B cell (primary cell): ENCODE data around the gene ARHGAP40. TPM values are rescaled to one million over a fixed set of nuclear protein-coding genes. Genes with fewer than 3 reads are reported as not detected.

Experiments used
- ATAC-seq: fragments of 200-7000 bp; cut with Tn5 transposase; one replicate; pipeline ENCODE4 v1.10.0; 2021; ENCODE audit warnings: low read depth, mild to moderate bottlenecking, moderate number of reproducible peaks, moderate library complexity
- CTCF ChIA-PET: fragments of 350-600 bp; sonication (Branson Sonifier 250); formaldehyde crosslinking; loops from one replicate; lab custom pipeline; 2021; ENCODE audit warnings: antibody characterized with exemption, inconsistent platforms; lab: Charles Lee
- POLR2A ChIA-PET: fragments of 350-600 bp; sonication (Branson Sonifier 250); formaldehyde crosslinking; loops from one replicate; lab custom pipeline; 2021; ENCODE audit warnings: antibody characterized with exemption; lab: Charles Lee
- DNase-seq: peaks from one replicate; pipeline ENCODE4 v3.0.0; 2013
- H2AFZ ChIP-seq: 2 replicates; pipeline ENCODE4 v1.6.1; 2012; ENCODE audit warnings: mild to moderate bottlenecking, low read depth, low read length; ENCODE audit not compliant: insufficient read depth, poor library complexity, severe bottlenecking
- H3K27ac ChIP-seq, 2 donors: 1 replicate in 1 of 2; 2 replicates in 1 of 2; pipeline ENCODE4 v1.5.1; 2012 to 2013; ENCODE audit warnings: low read length in 2 of 2, mild to moderate bottlenecking in 2 of 2, moderate library complexity in 1 of 2
- H3K27me3 ChIP-seq, 4 experiments: fragments of 200-600 bp in 1 of 4; sonication (generic) in 1 of 4; replicated peaks in 1 of 4; 1 replicate in 2 of 4; 2 replicates in 2 of 4; pipeline versions ENCODE4 v1.6.1 to v1.7.0; 2013 to 2016; ENCODE audit warnings: low read length in 3 of 4, mild to moderate bottlenecking in 2 of 4, mixed read lengths in 1 of 4, moderate library complexity in 1 of 4; ENCODE audit not compliant: insufficient read depth in 4 of 4, control insufficient read depth in 3 of 4; ENCODE audit errors: control extremely low read depth in 1 of 4
- H3K36me3 ChIP-seq, 2 experiments: replicated peaks in 1 of 2; 1 replicate in 1 of 2; 2 replicates in 1 of 2; pipeline versions ENCODE4 v1.6.1 to v1.7.1; 2013; ENCODE audit warnings: low read length in 1 of 2; ENCODE audit not compliant: insufficient read depth in 2 of 2, control insufficient read depth in 1 of 2; ENCODE audit errors: control extremely low read depth in 1 of 2, extremely low read depth in 1 of 2
- H3K4me1 ChIP-seq, 2 donors: fragments of 200-600 bp in 1 of 2; sonication (generic) in 1 of 2; 1 replicate in 1 of 2; 2 replicates in 1 of 2; pipeline versions ENCODE4 v1.5.1 to v1.6.1; 2013 to 2017; ENCODE audit warnings: low read length in 2 of 2; ENCODE audit not compliant: control insufficient read depth in 2 of 2, insufficient read depth in 2 of 2
- H3K4me2 ChIP-seq: replicated peaks from 2 replicates; pipeline ENCODE3; 2012; ENCODE audit warnings: mild to moderate bottlenecking, low read depth, low read length; ENCODE audit not compliant: poor library complexity, severe bottlenecking
- H3K4me3 ChIP-seq, 5 experiments: fragments of 200-600 bp in 1 of 5; sonication (generic) in 1 of 5; 1 replicate in 3 of 5; 2 replicates in 2 of 5; pipeline versions ENCODE4 v1.5.1 to v1.7.0; 2011 to 2016; ENCODE audit warnings: low read length in 4 of 5, mild to moderate bottlenecking in 4 of 5, low read depth in 2 of 5, control low read depth in 1 of 5, moderate library complexity in 1 of 5; ENCODE audit not compliant: insufficient read depth in 1 of 5; ENCODE audit errors: control extremely low read depth in 1 of 5, extremely low read depth in 1 of 5
- H3K79me2 ChIP-seq: fragments of 200-600 bp; sonication (generic); one replicate; pipeline ENCODE4 v1.6.0; 2016; ENCODE audit warnings: low read length; ENCODE audit not compliant: control insufficient read depth, insufficient read depth
- H3K9ac ChIP-seq: fragments of 200-600 bp; sonication (generic); 2 replicates; pipeline ENCODE4 v1.6.1; 2017; ENCODE audit warnings: mild to moderate bottlenecking, low read length, moderate library complexity
- H3K9me3 ChIP-seq, 3 donors: one replicate each; pipeline versions ENCODE4 v1.6.1 to v1.7.1; 2013; ENCODE audit warnings: low read length in 2 of 3; ENCODE audit not compliant: control insufficient read depth in 2 of 3, insufficient read depth in 1 of 3; ENCODE audit errors: control extremely low read depth in 1 of 3
- H4K20me1 ChIP-seq: 2 replicates; pipeline ENCODE4 v1.6.0; 2012; ENCODE audit warnings: mild to moderate bottlenecking, low read length; ENCODE audit not compliant: insufficient read depth, control insufficient read depth, poor library complexity, severe bottlenecking
- H3K27ac Mint-ChIP-seq: one replicate; pipeline ENCODE4 v1.8.0; 2021; ENCODE audit warnings: mixed read lengths
- H3K27me3 Mint-ChIP-seq: one replicate; pipeline ENCODE4 v1.8.0; 2021; ENCODE audit warnings: mixed read lengths
- H3K4me1 Mint-ChIP-seq: one replicate; pipeline ENCODE4 v1.8.0; 2021; ENCODE audit warnings: mixed read lengths
- H3K4me3 Mint-ChIP-seq: one replicate; pipeline ENCODE4 v1.8.0; 2021; ENCODE audit warnings: mixed read lengths
- H3K9me3 Mint-ChIP-seq: one replicate; pipeline ENCODE4 v1.8.0; 2022; ENCODE audit warnings: mixed read lengths; ENCODE audit not compliant: insufficient read depth
- EZH2 ChIP-seq: IDR thresholded peaks from 2 replicates; pipeline ENCODE4 v1.6.1; 2012; ENCODE audit warnings: borderline replicate concordance, low read depth, mild to moderate bottlenecking, moderate library complexity, low read length; ENCODE audit not compliant: insufficient read depth, poor library complexity, severe bottlenecking
- WGBS: methylation state at CpG from one replicate; pipeline ENCODE4 v1.1.5; 2013; ENCODE audit warnings: missing lambda C conversion rate; ENCODE audit not compliant: insufficient coverage; 5-methylcytosine and 5-hydroxymethylcytosine counted together
- intact Hi-C: fragments of 100-400 bp; cut with micrococcal nuclease; formaldehyde crosslinking; loops from one replicate; pipeline ENCODE4 v1.10.0; 2022
- polyA plus RNA-seq: library from polyadenylated mRNA; depleted of rRNA; stranded (reverse); fragments of >200 nt; gene quantifications from 2 replicates; pipeline ENCODE4 v1.2.3, GENCODE V29; 2012
- total RNA-seq, 2 donors: library from RNA; stranded (reverse); fragments of 120-200 nt in 1 of 2; gene quantifications; 1 replicate in 1 of 2; 2 replicates in 1 of 2; pipeline versions ENCODE4 v1.2.3 to v1.2.4, GENCODE V29; 2013 to 2022
- TF ChIP-seq, protein P1 (sequence below): fragments of 200-600 bp; IDR thresholded peaks from one replicate; pipeline ENCODE4 v1.8.0; 2022; ENCODE audit warnings: antibody characterized with exemption, mild to moderate bottlenecking

The ARHGAP40 gene
- total and polyA plus RNA-seq, 2 donors (not counting 1 experiment from before 2014, with no cell fraction given): not detected

DNA sequence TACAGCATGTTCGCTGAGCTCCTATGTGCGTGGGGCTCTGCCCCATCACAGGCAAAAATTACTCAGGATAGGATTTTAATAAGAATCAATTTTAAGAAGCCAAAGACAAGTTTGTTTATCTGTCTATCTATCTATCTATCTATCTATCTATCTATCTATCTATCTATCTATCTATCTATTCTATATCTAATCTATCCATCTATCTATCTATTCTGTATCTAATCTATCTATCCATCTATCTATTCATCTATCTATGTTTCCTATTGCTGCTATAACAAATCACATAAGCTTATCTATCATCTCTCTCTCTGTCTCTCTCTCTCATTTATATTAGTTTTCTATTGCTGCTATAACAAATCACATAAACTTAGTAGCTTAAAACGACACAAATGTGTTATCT, 1.7 kb downstream of the ARHGAP40 start:
- DNase-seq: no peak
- no peak overlapping the region for H3K27ac Mint-ChIP-seq
- no peak overlapping the region for H3K9ac ChIP-seq
- H3K4me2 ChIP-seq: no peak overlapping the region
- no peak overlapping the region for H2AFZ ChIP-seq
- H3K27ac ChIP-seq: no peak overlapping the region
- TF ChIP-seq EZH2: no peak
- TF ChIP-seq, protein P1, sequence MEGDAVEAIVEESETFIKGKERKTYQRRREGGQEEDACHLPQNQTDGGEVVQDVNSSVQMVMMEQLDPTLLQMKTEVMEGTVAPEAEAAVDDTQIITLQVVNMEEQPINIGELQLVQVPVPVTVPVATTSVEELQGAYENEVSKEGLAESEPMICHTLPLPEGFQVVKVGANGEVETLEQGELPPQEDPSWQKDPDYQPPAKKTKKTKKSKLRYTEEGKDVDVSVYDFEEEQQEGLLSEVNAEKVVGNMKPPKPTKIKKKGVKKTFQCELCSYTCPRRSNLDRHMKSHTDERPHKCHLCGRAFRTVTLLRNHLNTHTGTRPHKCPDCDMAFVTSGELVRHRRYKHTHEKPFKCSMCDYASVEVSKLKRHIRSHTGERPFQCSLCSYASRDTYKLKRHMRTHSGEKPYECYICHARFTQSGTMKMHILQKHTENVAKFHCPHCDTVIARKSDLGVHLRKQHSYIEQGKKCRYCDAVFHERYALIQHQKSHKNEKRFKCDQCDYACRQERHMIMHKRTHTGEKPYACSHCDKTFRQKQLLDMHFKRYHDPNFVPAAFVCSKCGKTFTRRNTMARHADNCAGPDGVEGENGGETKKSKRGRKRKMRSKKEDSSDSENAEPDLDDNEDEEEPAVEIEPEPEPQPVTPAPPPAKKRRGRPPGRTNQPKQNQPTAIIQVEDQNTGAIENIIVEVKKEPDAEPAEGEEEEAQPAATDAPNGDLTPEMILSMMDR: no peak
- H3K4me1 ChIP-seq: peaks cover 5 to 9% of the 10 kb centered on the region in 2 donors
- no peak overlapping the region for H3K4me3 Mint-ChIP-seq
- no peaks in the 10 kb centered on the region for H3K9me3 Mint-ChIP-seq
- H3K36me3 ChIP-seq: no peaks in the 10 kb centered on the region
- H3K27me3 ChIP-seq: peaks cover 0 to 32% (median 16%) of the 10 kb centered on the region in 4 experiments
- peaks cover 0 to 5% (median 0%) of the 10 kb centered on the region in 3 donors for H3K9me3 ChIP-seq
- H4K20me1 ChIP-seq: no peaks in the 10 kb centered on the region
- no peaks in the 10 kb centered on the region for H3K79me2 ChIP-seq
- WGBS: no CpG with 5 or more reads among the region's 3 CpGs
- peaks cover 8% of the 10 kb centered on the region for H3K4me1 Mint-ChIP-seq
- no peak for ATAC-seq
- H3K27me3 Mint-ChIP-seq: peaks cover 66% of the 10 kb centered on the region
- ChIA-PET CTCF (no interaction called here), POLR2A (no interaction called here)
- H3K4me3 ChIP-seq: no peak overlapping the region
- intact Hi-C loops: no loop called here

DNA sequence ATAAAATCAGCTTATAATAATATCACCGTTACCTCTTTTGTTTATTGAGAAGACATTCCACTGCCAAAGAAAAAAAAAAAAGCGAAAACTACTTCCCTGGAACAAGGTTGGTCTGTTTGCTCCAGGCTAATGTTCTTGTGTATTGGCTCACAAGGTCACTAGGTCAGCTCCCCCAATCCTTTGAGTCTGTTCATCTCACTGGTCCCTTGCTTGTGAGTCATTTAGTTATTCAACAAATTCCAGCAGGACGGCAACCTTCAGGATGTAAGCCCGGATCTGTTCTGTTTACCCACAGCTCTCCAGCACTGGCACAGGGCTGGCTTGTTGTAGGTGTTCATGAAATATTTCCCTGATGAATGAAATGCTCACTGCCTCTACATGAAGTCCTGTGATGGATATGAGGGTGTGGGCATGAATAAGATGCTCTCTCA, 3.3 kb downstream of the ARHGAP40 start:
- Histone ChIP-seq H3K79me2 (no peaks in the 10 kb centered on the region), H3K4me3 (no peak overlapping the region), H3K36me3 (no peaks in the 10 kb centered on the region), H3K4me1 (peaks cover 5 to 9% of the 10 kb centered on the region in 2 donors), H4K20me1 (no peaks in the 10 kb centered on the region), H3K27ac (no peak overlapping the region), H3K4me2 (no peak overlapping the region), H3K27me3 (peaks cover 0 to 36% (median 16%) of the 10 kb centered on the region in 4 experiments), H3K9ac (no peak overlapping the region), H3K9me3 (peaks cover 0 to 5% (median 0%) of the 10 kb centered on the region in 3 donors), H2AFZ (no peak overlapping the region)
- TF ChIP-seq, protein P1: no peak
- TF ChIP-seq EZH2: no peak
- intact Hi-C loops: no loop called here
- ChIA-PET CTCF (no interaction called here), POLR2A (no interaction called here)
- Mint-ChIP-seq H3K4me1 (peaks cover 8% of the 10 kb centered on the region), H3K27ac (no peak overlapping the region), H3K9me3 (no peaks in the 10 kb centered on the region), H3K27me3 (peaks cover 67% of the 10 kb centered on the region), H3K4me3 (no peak overlapping the region)
- DNase-seq (no peak), ATAC-seq (no peak)
- WGBS: no CpG with 5 or more reads among the region's 4 CpGs
